GM12878 (cell line): Measurements from ENCODE around the gene DNAI4. TPM values are rescaled to one million over a fixed set of nuclear protein-coding genes. Genes with fewer than 3 reads are reported as not detected.
"Not testable (repeated sequence)": the region's sequence is repeated elsewhere in the genome, so short reads cannot be mapped to it uniquely, and the experiment has no call there.

Experiments used
- ATAC-seq: fragments of 200-7000 bp; cut with Tn5 transposase; 3 replicates; pipeline ENCODE4 v1.9.1; 2020; ENCODE audit warnings: mild to moderate bottlenecking, moderate library complexity
- BruUV-seq: library from RNA; stranded (reverse); fragments of 400-500 nt; replicated peaks from 2 replicates; lab custom pipeline; 2021; lab: Mats Ljungman, UMichigan
- CTCF ChIA-PET: fragments of 300-600 bp; sonication (Branson Sonifier 250); formaldehyde crosslinking; extraction: SDS; loops from one replicate; lab custom pipeline; 2021; ENCODE audit warnings: inconsistent platforms; lab: Yijun Ruan, JAX
- POLR2A ChIA-PET: fragments of 350-600 bp; formaldehyde crosslinking; extraction: SDS; loops from one replicate; lab custom pipeline; 2021; ENCODE audit warnings: inconsistent platforms; lab: Charles Lee
- RAD21 ChIA-PET: fragments of 300-600 bp; sonication (Branson Sonifier 250); formaldehyde crosslinking; loops from one replicate; lab custom pipeline; 2023; ENCODE audit warnings: antibody characterized with exemption; ENCODE audit not compliant: unreplicated experiment; lab: Charles Lee
- SMC1A ChIA-PET: fragments of 300-600 bp; sonication (Branson Sonifier 250); formaldehyde crosslinking; loops from one replicate; lab custom pipeline; 2023; ENCODE audit not compliant: unreplicated experiment, uncharacterized antibody; lab: Charles Lee
- DNase-seq: peaks from one replicate; pipeline ENCODE4 v3.0.0-alpha.2; 2011; ENCODE audit warnings: low read depth, low spot score
- FAIRE-seq: peaks from 3 replicates; lab custom pipeline; 2011; peaks lifted over from hg19 to GRCh38; lab: Jason Lieb, UNC
- H2AFZ ChIP-seq: 2 replicates; pipeline ENCODE4 v1.6.0; 2011; ENCODE audit warnings: low read depth, low read length, control low read depth; ENCODE audit not compliant: control insufficient read depth
- H3K27ac ChIP-seq: 2 replicates; pipeline ENCODE4 v1.5.1; 2011; ENCODE audit warnings: control low read depth; ENCODE audit not compliant: control insufficient read depth, insufficient read depth
- H3K27me3 ChIP-seq, 2 experiments: replicated peaks in 1 of 2; 2 replicates each; pipeline versions ENCODE4 v1.6.0 to v1.6.1; 2011; ENCODE audit warnings: low read length in 1 of 2; ENCODE audit not compliant: control insufficient read depth in 2 of 2, insufficient read depth in 2 of 2
- H3K36me3 ChIP-seq, 2 experiments: 2 replicates each; pipeline ENCODE4 v1.5.1; 2011; ENCODE audit warnings: low read length in 1 of 2; ENCODE audit not compliant: control insufficient read depth in 2 of 2, insufficient read depth in 2 of 2
- H3K4me1 ChIP-seq: 2 replicates; pipeline ENCODE4 v1.6.1; 2011; ENCODE audit warnings: mild to moderate bottlenecking, low read length, moderate library complexity, mixed read lengths; ENCODE audit not compliant: control insufficient read depth, insufficient read depth
- H3K4me2 ChIP-seq: 2 replicates; pipeline ENCODE4 v1.6.0; 2011; ENCODE audit warnings: control low read depth; ENCODE audit not compliant: control insufficient read depth, insufficient read depth
- H3K4me3 ChIP-seq: fragments of 200-600 bp; sonication (generic); 2 replicates; pipeline ENCODE4 v1.5.1; 2016
- H3K79me2 ChIP-seq: 2 replicates; pipeline ENCODE4 v1.6.0; 2011; ENCODE audit warnings: low read length; ENCODE audit not compliant: control insufficient read depth, insufficient read depth
- H3K9ac ChIP-seq: 2 replicates; pipeline ENCODE4 v1.8.0; 2011; ENCODE audit warnings: low read length, control low read depth, mixed read lengths; ENCODE audit not compliant: control insufficient read depth, insufficient read depth
- H3K9me3 ChIP-seq: replicated peaks from 3 replicates; pipeline ENCODE4 v1.5.1; 2011; ENCODE audit warnings: mild to moderate bottlenecking, low read length; ENCODE audit not compliant: control insufficient read depth, insufficient read depth
- H4K20me1 ChIP-seq: 2 replicates; pipeline ENCODE4 v1.6.0; 2011; ENCODE audit not compliant: control insufficient read depth, insufficient read depth
- HDAC6 ChIP-seq: fragments of 200-600 bp; sonication (generic); IDR thresholded peaks from one replicate; pipeline ENCODE4 v1.8.0; 2017; ENCODE audit warnings: antibody characterized with exemption; ENCODE audit not compliant: unreplicated experiment
- WGBS: methylation state at CpG from one replicate; pipeline ENCODE4 v1.1.6; 2016; ENCODE audit warnings: low lambda C conversion rate; ENCODE audit not compliant: insufficient replicate concordance, insufficient coverage; ENCODE audit errors: missing lambda C conversion rate; 5-methylcytosine and 5-hydroxymethylcytosine counted together
- in situ Hi-C: fragments of 300-500 bp; cut with MboI; formaldehyde crosslinking; loops from 9 replicates; pipeline ENCODE4 v1.14.3; 2018; ENCODE audit warnings: mixed read lengths
- intact Hi-C: fragments of 100-400 bp; cut with micrococcal nuclease; formaldehyde crosslinking; loops from one replicate; pipeline ENCODE4 v1.14.2; 2022; ENCODE audit not compliant: unreplicated experiment
- polyA plus RNA-seq, 11 experiments: library from polyadenylated mRNA; depleted of rRNA in 4 of 11; unstranded in 6 of 11; stranded (reverse) in 5 of 11; fragments of >200 nt; fragmentation: Nextera tagmentation in 4 of 11; fragmentation: Illumina TruSeq in 1 of 11; extraction: Ambion mirVana in 4 of 11; extraction: Trizol in 1 of 11; gene quantifications; 1 replicate in 1 of 11; 2 replicates in 10 of 11; pipeline versions ENCODE4 v1.2.1 to v1.2.3, GENCODE V29; 2011 to 2016; ENCODE audit warnings: inconsistent platforms in 2 of 11, missing spikeins in 2 of 11, low read depth in 1 of 11
- total RNA-seq, 4 experiments: library from RNA; depleted of rRNA in 3 of 4; stranded (reverse); fragments of >200 nt in 3 of 4; fragmentation: Illumina TruSeq in 1 of 4; extraction: Trizol in 1 of 4; gene quantifications; 2 replicates each; pipeline versions ENCODE4 v1.2.1 to v1.2.3, GENCODE V29; 2013 to 2021

Gene DNAI4
- total and polyA plus RNA-seq, 10 of the 15 experiments (the other 5 are each of a cell fraction or from before 2014, with no cell fraction given), result 0.13 to 2.3 (median 0.27) TPM; not detected in 1

GRCh38 chr1:66809245-66809644, 115.4 kb downstream of the DNAI4 start:
- CTCF ChIA-PET, result no interaction called here
- ATAC-seq, result no peak
- in situ Hi-C loops (no loop called here), intact Hi-C loops (no loop called here)
- Histone ChIP-seq H2AFZ (no peak overlapping the region), H3K4me1 (no peaks in the 10 kb centered on the region), H3K27me3 (no peaks in the 10 kb centered on the region), H3K4me3 (no peak overlapping the region), H3K36me3 (no peaks in the 10 kb centered on the region), H3K9ac (no peak overlapping the region), H3K79me2 (no peaks in the 10 kb centered on the region), H3K4me2 (no peak overlapping the region), H4K20me1 (no peaks in the 10 kb centered on the region), H3K27ac (no peak overlapping the region), H3K9me3 (no peaks in the 10 kb centered on the region)
- TF ChIP-seq HDAC6, result no peak
- WGBS, result 50% methylated on average over 1 of the region's 1 CpG
- no peak for DNase-seq
- no peak for FAIRE-seq
- BruUV-seq, result no TSS peak
- RAD21 ChIA-PET, result no interaction called here
- SMC1A ChIA-PET, result no interaction called here
- POLR2A ChIA-PET, result no interaction called here

GRCh38 chr1:66795839-66796238, 128.8 kb downstream of the DNAI4 start:
- BruUV-seq, H3K4me2 ChIP-seq, SMC1A ChIA-PET, intact Hi-C loops, H3K9me3 ChIP-seq, CTCF ChIA-PET, H2AFZ ChIP-seq, H3K4me3 ChIP-seq, H3K79me2 ChIP-seq, RAD21 ChIA-PET, ATAC-seq, H3K4me1 ChIP-seq, H3K27me3 ChIP-seq, H3K27ac ChIP-seq, DNase-seq, H3K9ac ChIP-seq, FAIRE-seq, in situ Hi-C loops, H3K36me3 ChIP-seq, H4K20me1 ChIP-seq: not testable (repeated sequence)
- POLR2A ChIA-PET, result interaction anchor here (0.6 kb wide), 1 partner anchor 551 kb away, joined by 6 read pairs; no protein-coding TSS in a partner anchor
- WGBS, result 60% methylated on average over 2 of the region's 2 CpGs
